NCI-H146 treated with DMSO at 0.1 percent for 48 hours (cell line): ENCODE results near the gene TMEM169.
"Not testable (repeated sequence)": the region's sequence is repeated elsewhere in the genome, so short reads cannot be mapped to it uniquely, and the experiment has no call there.

Experiments used
- DNase-seq: peaks from one replicate; lab custom pipeline; 2025; ENCODE audit not compliant: unreplicated experiment; lab: John Stamatoyannopoulos, UW

The TMEM169 gene

GRCh38 chr2:216126943-216127342 is 45.2 kb downstream of the TMEM169 start:
- DNase-seq: no peak

DNA sequence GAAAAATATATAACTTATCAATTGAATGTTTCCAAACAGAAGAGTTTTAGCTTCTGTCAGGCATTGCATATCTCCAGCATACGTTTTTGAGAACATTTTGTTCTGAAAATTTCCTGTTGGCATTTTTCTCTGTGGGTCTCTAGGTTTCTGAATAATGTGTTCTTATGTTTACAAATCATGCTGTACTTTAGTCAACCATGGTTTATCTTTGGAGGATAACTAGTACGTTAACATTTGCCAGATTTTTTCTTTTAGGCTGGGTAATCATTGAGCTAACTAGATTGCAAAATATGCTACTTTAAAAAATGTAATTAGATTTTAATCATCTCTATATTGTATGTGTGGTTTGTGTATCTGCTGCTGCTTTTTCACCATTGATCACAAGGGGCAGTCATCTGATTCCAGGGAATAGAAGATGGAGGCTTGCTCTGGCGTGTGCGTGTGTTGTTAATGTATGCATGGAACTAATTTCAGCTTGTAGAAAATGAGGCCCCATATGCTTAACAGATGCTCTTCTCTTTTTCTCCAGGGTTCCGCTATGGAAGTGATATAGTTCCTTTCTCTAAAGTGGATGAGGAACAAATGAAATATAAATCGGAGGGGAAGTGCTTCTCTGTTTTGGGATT is 48.7 kb downstream of the TMEM169 start:
- DNase-seq: no peak

DNA sequence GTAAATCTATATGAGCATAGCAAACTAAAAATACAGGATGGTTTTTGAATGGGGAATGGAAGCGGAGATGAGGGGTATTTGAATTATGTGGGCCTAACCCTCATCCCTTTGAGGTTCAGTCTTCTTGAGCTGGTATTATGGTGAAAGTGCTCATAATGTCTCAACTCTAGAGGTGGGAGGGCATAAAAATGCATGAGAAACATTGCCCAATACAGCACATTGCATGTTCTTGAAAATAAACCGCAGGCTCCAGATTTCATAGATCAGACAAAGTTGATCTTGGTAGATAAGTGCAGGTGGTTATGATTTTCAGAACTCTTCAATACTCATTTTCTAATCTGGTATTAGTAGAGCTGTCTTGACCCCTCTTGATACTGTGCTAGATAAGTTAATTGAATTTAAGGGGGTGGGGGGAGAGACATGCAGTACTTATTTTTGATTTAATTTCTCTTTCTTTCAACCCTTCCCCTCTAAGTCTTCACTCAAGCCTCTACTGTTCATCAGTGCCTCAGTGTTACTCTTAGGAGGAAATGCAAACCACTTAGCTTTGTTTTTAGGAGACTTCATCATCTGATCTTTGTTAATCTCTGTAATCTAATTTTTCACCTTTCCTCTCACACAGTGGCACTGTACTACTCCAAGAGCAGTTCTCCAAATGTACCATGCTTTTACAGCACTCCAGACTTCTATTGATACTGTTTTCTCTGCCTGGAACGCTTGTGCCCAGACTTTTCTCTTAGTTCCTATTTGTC is 49.6 kb downstream of the TMEM169 start:
- DNase-seq: no peak

- DNase-seq: no peak
Measured at GRCh38 chr2:216132585-216132984, 50.9 kb downstream of the TMEM169 start.

DNA sequence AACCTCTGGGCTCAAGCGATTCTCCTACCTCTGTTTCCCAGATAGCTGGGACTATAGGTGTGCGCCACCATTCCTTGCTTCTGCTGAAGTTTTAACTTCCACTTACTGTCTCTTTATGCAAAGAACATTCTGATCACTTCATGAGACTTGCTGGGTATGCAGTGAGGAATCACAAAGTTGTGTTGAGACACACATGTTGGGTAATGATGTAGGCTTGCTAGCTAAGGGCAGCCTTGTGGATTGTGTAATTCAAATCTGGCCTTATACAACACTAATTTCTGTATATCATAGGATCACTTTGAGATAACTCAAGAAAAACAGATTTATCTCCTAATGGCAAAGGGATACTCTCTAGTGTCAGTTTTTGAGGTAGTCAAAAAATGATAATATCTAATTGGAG is 51.7 kb downstream of the TMEM169 start:
- DNase-seq: no peak

DNA sequence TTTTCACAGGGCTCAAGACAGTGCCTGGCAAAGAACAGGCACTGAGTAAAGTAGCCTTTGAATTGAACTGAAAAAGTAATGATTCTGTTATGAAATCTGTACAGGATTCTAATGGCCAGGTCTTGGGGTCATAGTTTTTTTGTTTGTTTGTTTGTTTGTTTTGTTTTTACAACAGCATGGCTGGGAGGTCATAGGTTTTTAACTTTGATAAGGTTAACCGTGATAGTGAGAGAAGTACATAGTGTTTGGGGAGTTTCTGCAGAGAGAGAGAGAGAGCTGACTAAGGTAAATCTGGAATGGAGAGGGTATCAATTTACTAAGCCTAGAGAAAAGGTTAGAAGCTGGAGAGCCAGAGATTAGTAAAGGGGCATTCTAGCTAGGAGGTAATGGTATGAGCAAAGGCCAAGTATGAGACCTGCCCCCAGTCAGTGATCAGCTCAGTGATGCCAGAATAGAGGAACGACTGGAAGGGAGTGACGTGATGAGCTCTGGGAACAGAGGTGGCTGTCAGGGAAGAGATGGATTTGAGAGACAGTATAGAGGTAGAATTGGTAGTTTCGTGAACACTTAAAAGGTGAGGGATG is 53.3 kb downstream of the TMEM169 start:
- DNase-seq: no peak

GRCh38 chr2:216139884-216140283 is 58.2 kb downstream of the TMEM169 start:
- DNase-seq: no peak

DNA sequence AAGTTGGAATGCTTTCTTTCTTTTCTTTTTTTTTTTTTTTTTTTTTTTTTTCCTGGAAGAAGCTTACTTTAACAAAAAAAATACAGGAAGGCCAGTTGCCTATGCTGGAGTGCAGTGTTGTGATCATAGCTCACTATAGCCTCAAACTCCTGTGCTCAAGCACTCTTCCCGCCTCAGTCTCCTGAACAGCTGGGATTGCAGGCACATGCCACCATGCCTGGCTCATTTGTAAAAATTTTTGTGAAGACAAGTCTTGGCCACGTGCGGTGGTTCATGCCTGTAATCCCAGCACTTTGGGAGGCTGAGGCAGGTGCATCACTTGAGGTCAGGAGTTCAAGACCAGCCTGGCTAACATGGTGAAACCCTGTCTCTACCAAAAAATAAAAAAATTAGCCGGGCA is 59.8 kb downstream of the TMEM169 start:
- not testable (repeated sequence) for DNase-seq

- DNase-seq: no peak
Measured at GRCh38 chr2:216142540-216142939, 60.8 kb downstream of the TMEM169 start.

DNA sequence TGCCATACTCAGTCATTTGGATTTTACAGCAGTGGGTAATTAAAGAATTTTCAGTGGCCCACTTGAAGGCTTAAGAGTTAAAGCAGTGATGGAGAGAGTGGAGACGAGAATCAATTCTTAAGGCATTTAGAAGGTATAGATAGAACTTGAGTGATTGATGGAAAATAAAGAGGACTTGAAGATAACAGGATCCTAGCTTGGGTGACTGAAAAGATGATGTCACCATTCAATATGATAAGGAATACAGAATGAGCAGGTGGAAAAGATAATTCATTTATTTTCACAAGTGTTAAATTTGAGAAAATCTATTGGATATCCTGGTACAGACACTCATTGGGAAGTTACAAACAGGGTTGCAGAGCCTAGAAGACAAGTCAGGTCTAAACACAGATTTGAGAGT is 62.7 kb downstream of the TMEM169 start:
- DNase-seq: no peak

DNA sequence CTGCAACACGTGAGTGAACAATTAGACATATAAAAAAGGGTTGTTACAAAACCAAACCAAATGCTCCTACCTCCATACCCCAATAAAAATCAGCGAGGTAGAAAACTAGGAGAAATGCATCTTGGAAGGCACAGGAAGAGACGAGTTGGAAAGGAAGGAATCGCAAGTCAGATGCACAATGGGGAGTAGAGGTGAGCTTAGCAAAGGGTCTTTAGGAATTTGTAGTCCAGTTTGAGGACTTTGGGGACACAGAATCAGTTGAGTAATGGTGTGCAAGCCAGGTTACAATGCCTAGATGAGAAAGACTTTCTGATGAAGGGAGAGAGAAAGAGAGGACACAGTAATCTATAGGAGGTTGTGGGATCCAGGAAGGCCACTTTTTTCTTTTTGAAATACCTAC is 63.1 kb downstream of the TMEM169 start:
- DNase-seq: no peak

GRCh38 chr2:216146573-216146972 is 64.9 kb downstream of the TMEM169 start:
- no peak for DNase-seq

DNA sequence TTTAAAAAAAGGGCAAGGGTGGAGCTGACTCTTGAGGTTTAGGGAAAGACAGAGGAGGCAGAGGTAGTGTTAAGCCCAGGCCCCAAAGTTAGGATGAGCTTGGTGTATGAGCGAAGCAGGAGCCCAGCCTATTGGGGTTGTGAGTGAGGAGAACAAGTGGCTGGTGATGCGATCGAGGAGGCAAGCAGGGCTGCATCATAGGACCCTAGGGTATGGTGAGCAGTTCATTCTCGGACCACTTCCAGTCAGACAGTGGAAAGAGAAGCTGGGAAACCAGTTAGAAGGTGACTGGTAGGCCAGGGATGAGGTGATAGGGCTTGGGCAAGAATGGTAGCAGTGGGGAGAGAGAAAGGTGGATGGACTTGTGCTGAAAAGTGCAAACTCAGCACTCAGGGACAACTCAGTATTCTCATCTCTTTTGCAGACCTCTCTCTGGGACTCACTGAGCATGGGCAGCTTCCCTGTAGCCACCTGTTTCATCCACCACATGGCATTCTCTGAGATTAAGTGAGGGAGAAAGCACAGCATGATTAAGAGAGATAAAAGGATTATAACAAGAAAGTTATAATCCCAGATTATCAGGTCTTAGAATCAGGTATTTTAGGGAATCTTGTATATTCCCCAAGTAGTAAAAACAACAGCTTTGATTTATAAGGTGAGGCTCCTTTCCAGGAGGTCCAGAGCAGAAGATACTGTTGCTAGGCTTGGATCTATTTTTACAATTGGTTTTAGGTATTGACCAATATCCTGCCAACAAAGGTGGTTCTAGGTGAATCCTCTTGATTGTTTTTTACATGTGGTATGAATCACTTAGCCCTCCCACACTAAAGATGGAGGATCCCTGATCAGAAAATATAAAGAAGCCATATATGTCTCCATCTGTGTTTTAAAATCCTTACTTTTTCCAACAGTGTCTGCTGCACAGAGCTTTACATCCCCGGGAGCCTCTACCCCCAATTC is 65.7 kb downstream of the TMEM169 start:
- DNase-seq: no peak

GRCh38 chr2:216148983-216149382 is 67.3 kb downstream of the TMEM169 start:
- DNase-seq: no peak

DNA sequence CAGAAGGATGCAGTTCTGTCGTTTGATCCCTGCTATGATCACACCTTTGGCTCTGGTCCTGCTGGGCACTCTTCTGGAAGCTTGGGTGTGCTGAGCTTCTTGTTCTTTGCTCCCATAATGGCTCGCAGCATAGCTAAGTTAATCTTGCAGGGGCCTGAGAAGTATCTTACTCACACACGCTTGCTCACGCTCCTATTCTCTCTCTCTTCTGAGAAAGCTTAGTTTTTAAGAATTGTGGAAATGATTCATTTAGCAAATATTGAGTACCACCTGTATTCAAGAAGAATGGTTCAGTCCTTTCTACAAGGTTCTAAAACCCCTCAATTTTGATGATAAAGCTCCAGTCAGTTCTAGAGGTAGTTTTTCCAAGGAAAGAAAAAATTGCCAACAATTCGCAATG is 68.0 kb downstream of the TMEM169 start:
- no peak for DNase-seq

DNA sequence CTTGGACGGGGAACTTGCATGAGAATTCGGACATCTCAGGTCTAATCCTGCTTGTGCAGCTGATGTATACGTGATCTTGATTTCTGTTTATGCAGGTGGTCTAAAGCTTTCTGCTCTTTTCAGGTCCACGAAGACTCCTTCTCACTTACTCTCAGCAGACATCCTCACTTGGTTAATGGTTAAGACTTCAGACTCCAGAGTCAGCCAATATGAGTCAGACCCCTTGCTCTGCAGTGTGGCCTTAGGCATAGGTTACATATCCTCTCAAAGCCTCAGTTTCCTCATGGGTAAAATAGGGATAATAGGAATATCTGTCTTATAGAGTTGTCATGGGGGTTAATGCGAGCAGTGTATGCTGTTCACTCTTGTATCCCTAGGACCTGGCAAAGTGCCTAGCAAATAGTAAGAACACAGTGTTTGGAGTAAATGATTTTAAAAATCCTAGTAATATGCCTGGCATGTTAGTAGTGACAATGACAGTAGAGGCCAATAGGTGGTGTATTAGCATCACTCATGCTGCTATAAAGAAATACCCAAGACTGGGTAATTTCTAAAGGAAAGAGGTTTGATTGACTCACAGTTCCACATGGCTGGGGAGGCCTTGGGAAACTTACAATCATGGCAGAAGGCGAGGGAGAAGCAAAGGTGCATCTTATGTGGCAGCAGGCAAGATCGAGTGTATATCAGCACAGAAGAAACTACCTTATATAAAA is 69.8 kb downstream of the TMEM169 start:
- DNase-seq: no peak
